ENCODE measurements around the gene SPRN.
"Not testable (repeated sequence)": the region's sequence is repeated elsewhere in the genome, so short reads cannot be mapped to it uniquely, and the experiment has no call there.

SPRN gene, protein sequence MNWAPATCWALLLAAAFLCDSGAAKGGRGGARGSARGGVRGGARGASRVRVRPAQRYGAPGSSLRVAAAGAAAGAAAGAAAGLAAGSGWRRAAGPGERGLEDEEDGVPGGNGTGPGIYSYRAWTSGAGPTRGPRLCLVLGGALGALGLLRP

DNA sequence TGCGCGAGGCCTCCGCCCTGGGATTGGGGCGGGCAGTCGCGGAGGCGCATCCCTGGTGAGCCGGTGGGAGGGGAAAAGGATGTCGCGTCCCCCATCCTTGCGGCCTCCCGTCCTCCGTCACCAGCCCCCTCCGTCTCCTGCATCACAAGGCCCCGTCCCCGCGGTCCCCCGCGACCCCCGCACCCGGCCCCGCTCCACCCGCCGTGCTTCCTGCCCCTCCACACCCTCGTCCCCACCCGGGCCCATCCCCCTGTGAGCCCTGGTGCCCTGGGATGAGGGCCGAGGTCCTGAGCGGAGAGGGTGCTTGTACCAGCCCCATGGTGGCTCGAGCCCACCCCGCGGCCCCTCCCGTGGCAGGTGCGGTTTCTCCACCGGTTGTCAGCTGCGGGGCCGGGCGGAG is at the start of gene SPRN:
TSS of gene SPRN (minus strand) at position 25 of the 400 bp plus-strand sequence. CDS start 944 bp downstream, outside the sequence.
- not testable (repeated sequence) for H3K9ac ChIP-seq (ENCODE audit: insufficient read length, low read depth)

DNA sequence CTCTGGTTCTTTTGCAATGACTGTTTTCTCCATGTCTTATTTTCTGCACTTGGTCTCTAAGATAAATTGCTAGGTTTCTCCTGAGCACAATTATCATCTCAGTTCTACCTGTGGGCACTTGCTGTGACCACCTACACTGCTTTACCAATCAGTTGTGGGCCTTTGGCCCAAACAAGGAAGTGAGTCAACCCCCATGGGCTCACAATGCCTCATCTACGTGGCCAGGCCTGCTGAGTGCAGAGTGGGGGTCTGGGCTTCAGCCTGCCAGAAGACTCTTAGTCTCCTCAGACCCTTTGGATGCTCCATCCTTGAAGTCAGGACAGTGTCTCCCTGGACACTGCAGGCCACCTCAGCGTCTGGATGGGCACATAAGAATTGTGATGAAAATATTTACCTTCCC is 49.6 kb upstream of the SPRN start:
- Histone ChIP-seq H3K9me3 (ENCODE audit: insufficient read depth, low read length) (no peaks in the 10 kb centered on the region), H3K9ac (ENCODE audit: insufficient read length, low read depth) (no peak overlapping the region), H3K27me3 (ENCODE audit: insufficient read depth, insufficient read length) (no peaks in the 10 kb centered on the region), H3K4me1 (ENCODE audit: insufficient read depth, insufficient read length) (no peaks in the 10 kb centered on the region), H3K36me3 (ENCODE audit: insufficient read depth, insufficient read length, low read length) (no peaks in the 10 kb centered on the region), H3K4me3 (ENCODE audit: insufficient read length, low read depth) (no peak overlapping the region)
- no peak for TF ChIP-seq ZNF274 (IDR thresholded peaks at IDR 0.05; ENCODE audit: low read depth, low read length)
- TF ChIP-seq SUZ12 (IDR thresholded peaks at IDR 0.05; ENCODE audit: extremely low read depth, insufficient read depth, insufficient read length): no peak
- TF ChIP-seq YY1 (IDR thresholded peaks at IDR 0.05; ENCODE audit: insufficient read depth, insufficient read length): no peak
- DNase-seq (ENCODE audit: low read depth, low spot score): no peak

More for the DNA sequence above, at the start of gene SPRN:
- H3K36me3 ChIP-seq (ENCODE audit: insufficient read depth, insufficient read length, low read length): peaks cover 16% of the 10 kb centered on the region
- DNase-seq (ENCODE audit: low read depth, low spot score); H3K4me3 ChIP-seq (ENCODE audit: insufficient read length, low read depth); H3K27me3 ChIP-seq (ENCODE audit: insufficient read depth, insufficient read length); H3K4me1 ChIP-seq (ENCODE audit: insufficient read depth, insufficient read length): not testable (repeated sequence)
- peaks cover 14% of the 10 kb centered on the region for H3K9me3 ChIP-seq (ENCODE audit: insufficient read depth, low read length)

DNA sequence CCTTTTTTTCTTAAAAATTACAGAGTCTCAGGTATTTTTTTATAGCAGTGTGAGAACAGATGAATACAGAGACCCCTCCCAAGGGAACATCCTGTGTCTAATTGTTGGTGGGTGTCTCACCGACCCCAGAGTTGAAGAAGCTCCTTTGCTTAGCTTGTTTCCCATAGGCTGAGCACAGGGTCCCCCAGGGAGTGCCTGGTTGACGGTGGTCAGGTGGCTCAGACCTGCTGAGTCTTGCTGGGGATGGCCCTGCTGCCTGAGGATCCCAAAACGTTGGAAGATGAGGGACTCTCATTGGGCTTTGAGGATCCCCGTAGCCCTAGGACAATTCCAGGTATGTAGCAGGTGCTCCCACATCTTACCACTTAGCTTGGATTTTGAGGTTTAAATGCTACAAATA is 48.8 kb upstream of the SPRN start:
- Histone ChIP-seq H3K4me3 (ENCODE audit: insufficient read length, low read depth) (no peak overlapping the region), H3K9ac (ENCODE audit: insufficient read length, low read depth) (no peak overlapping the region), H3K36me3 (ENCODE audit: insufficient read depth, insufficient read length, low read length) (no peaks in the 10 kb centered on the region), H3K27me3 (ENCODE audit: insufficient read depth, insufficient read length) (no peaks in the 10 kb centered on the region), H3K9me3 (ENCODE audit: insufficient read depth, low read length) (no peaks in the 10 kb centered on the region), H3K4me1 (ENCODE audit: insufficient read depth, insufficient read length) (no peaks in the 10 kb centered on the region)
- DNase-seq (ENCODE audit: low read depth, low spot score): no peak
- TF ChIP-seq ZNF274 (IDR thresholded peaks at IDR 0.05; ENCODE audit: low read depth, low read length) (no peak), YY1 (IDR thresholded peaks at IDR 0.05; ENCODE audit: insufficient read depth, insufficient read length) (no peak), SUZ12 (IDR thresholded peaks at IDR 0.05; ENCODE audit: extremely low read depth, insufficient read depth, insufficient read length) (no peak)

DNA sequence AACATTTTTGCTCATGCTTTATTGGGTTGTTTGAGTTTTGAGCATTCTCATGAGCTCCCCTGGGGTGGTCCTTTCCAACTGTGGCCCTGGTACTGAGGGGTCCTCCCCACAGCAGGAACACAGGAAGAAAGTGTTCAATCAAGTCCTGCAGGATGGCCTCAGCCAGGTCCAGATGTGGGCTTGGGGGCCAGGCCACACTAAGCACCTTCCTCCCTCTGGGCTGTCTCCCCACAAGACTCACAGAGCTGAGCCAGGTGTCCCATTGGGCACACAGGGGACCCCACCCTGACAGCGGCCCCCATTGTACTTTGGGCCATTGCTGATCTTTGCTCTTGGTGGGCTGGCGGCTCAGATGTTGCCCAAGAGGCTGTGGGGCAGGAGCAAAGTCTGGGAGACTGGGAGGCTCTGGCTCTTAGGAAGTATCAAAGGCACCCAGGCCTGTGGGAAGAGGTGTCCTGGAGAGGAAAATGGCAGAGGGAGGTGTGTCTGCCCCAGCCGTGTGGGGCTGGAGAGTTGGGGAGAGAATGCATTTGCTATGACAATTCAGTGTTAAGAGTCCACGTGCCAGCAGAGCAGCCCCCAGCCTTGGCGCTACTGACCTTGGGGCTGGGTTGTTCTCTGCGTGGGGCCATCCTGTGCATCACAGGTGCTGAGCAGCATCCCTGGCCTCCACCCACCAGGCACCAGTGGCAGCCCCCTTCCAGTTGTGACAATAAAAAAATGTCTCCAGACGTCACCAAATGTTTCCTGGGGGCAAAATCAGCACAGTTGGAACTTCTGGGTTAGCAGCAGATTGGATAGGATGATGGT is 47.1 kb upstream of the SPRN start:
- Histone ChIP-seq H3K9ac (ENCODE audit: insufficient read length, low read depth) (no peak overlapping the region), H3K27me3 (ENCODE audit: insufficient read depth, insufficient read length) (no peaks in the 10 kb centered on the region), H3K4me1 (ENCODE audit: insufficient read depth, insufficient read length) (no peaks in the 10 kb centered on the region), H3K4me3 (ENCODE audit: insufficient read length, low read depth) (no peak overlapping the region), H3K9me3 (ENCODE audit: insufficient read depth, low read length) (no peaks in the 10 kb centered on the region), H3K36me3 (ENCODE audit: insufficient read depth, insufficient read length, low read length) (no peaks in the 10 kb centered on the region)
- no peak for TF ChIP-seq YY1 (IDR thresholded peaks at IDR 0.05; ENCODE audit: insufficient read depth, insufficient read length)
- DNase-seq (ENCODE audit: low read depth, low spot score): no peak

GRCh38 chr10:133469205-133469604 is 44.8 kb upstream of the SPRN start:
- not testable (repeated sequence) for H3K4me3 ChIP-seq (ENCODE audit: insufficient read length, low read depth); H3K9ac ChIP-seq (ENCODE audit: insufficient read length, low read depth); DNase-seq (ENCODE audit: low read depth, low spot score); H3K9me3 ChIP-seq (ENCODE audit: insufficient read depth, low read length); H3K36me3 ChIP-seq (ENCODE audit: insufficient read depth, insufficient read length, low read length); H3K4me1 ChIP-seq (ENCODE audit: insufficient read depth, insufficient read length)
- H3K27me3 ChIP-seq (ENCODE audit: insufficient read depth, insufficient read length): peaks cover 21% of the 10 kb centered on the region

DNA sequence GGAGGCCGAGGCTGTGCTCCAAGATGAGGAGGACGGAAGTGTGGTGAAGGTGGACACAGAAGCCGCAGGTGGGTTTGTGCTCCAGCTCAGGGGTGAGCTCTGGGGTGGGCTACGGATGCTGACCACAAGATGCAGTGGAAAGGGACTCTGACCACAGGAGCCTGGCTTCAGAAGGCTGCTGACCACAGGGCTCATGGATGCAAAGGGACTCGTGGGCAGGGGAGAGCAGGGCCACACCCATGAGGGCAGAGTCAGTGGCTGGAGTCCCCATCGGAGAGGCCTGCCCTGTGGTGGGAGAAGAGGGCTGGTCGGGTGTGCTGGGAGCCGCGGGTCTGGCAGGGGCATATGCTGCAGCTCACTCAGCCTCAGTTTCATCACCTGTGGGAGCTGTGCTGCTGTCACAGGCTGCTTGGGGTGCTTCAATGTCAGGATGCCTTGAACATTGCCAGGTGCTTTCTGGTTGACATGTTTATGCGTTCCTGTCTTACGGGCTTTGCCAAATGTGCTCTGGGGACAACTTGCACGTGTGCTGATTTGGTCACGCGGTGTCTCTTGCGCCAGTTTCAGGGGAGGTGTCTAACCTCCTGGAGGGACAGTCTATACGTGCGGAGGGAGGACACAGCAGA is 43.0 kb upstream of the SPRN start:
- Histone ChIP-seq H3K4me3 (ENCODE audit: insufficient read length, low read depth) (no peak overlapping the region), H3K27me3 (ENCODE audit: insufficient read depth, insufficient read length) (peaks cover 26% of the 10 kb centered on the region), H3K36me3 (ENCODE audit: insufficient read depth, insufficient read length, low read length) (no peaks in the 10 kb centered on the region), H3K9ac (ENCODE audit: insufficient read length, low read depth) (no peak overlapping the region), H3K4me1 (ENCODE audit: insufficient read depth, insufficient read length) (no peaks in the 10 kb centered on the region), H3K9me3 (ENCODE audit: insufficient read depth, low read length) (no peaks in the 10 kb centered on the region)
- no peak for DNase-seq (ENCODE audit: low read depth, low spot score)
- TF ChIP-seq SUZ12 (IDR thresholded peaks at IDR 0.05; ENCODE audit: extremely low read depth, insufficient read depth, insufficient read length): no peak
- TF ChIP-seq YY1 (IDR thresholded peaks at IDR 0.05; ENCODE audit: insufficient read depth, insufficient read length): no peak
- TF ChIP-seq ZNF274 (IDR thresholded peaks at IDR 0.05; ENCODE audit: low read depth, low read length): no peak

DNA sequence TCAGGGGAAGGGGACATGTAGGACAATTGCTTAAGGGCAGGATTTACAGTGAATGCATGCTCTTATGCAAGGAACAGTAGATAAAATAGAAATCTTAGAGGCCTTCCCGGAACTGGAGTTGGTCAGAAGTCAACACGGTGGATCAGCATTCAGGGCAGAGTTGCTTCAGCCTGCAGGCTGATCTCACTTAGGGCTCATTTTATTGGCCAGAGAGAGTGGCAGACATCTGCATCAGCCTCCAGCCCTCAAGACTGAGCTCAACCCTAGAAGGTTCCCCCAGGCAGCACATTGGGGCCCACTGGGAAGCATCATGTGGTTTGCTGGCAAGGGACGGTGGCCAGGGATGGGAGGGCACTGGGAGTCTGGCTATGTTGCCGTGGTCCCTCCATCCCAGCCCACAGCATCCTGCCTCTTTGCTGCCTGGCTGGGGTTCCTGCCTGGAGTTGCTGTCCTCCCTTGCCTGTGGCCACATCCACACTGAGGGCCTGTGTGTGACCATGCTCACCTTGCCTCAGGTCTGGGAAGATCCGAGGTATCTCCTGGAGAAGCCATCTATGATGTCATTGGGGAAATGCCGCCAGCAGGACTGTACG is 42.4 kb upstream of the SPRN start:
- Histone ChIP-seq H3K4me3 (ENCODE audit: insufficient read length, low read depth) (no peak overlapping the region), H3K27me3 (ENCODE audit: insufficient read depth, insufficient read length) (peaks cover 26% of the 10 kb centered on the region), H3K9ac (ENCODE audit: insufficient read length, low read depth) (no peak overlapping the region), H3K4me1 (ENCODE audit: insufficient read depth, insufficient read length) (no peaks in the 10 kb centered on the region), H3K36me3 (ENCODE audit: insufficient read depth, insufficient read length, low read length) (no peaks in the 10 kb centered on the region), H3K9me3 (ENCODE audit: insufficient read depth, low read length) (no peaks in the 10 kb centered on the region)
- no peak for DNase-seq (ENCODE audit: low read depth, low spot score)
- TF ChIP-seq SUZ12 (IDR thresholded peaks at IDR 0.05; ENCODE audit: extremely low read depth, insufficient read depth, insufficient read length) (no peak), ZNF274 (IDR thresholded peaks at IDR 0.05; ENCODE audit: low read depth, low read length) (no peak), YY1 (IDR thresholded peaks at IDR 0.05; ENCODE audit: insufficient read depth, insufficient read length) (no peak)

All from NT2/D1 (cell line).